Neural cell (in vitro differentiated cells): Measurements from ENCODE around the gene PADI2.

Experiments used
- EP300 ChIP-seq: fragments of 450-650 bp; conservative IDR thresholded peaks from 2 replicates; pipeline ENCODE4 v1.6.1; 2014; ENCODE audit warnings: antibody characterized with exemption, mild to moderate bottlenecking, moderate library complexity; ENCODE audit not compliant: poor library complexity, severe bottlenecking
- EZH2 ChIP-seq: fragments of 200-600, 300-800 bp; shearing (Covaris generic), sonication (generic); IDR thresholded peaks from 2 replicates; pipeline ENCODE4 v1.6.1; 2014; ENCODE audit warnings: antibody characterized with exemption, low read length, borderline replicate concordance, mild to moderate bottlenecking; ENCODE audit not compliant: insufficient read depth, poor library complexity, severe bottlenecking
- POLR2AphosphoS5 ChIP-seq: IDR thresholded peaks from 2 replicates; pipeline ENCODE4 v1.6.1; 2012
- REST ChIP-seq: IDR thresholded peaks from 2 replicates; pipeline ENCODE4 v1.6.1; 2012; ENCODE audit warnings: borderline replicate concordance
- SMC3 ChIP-seq: fragments of 450-650 bp; conservative IDR thresholded peaks from 2 replicates; pipeline ENCODE4 v1.6.1; 2014; ENCODE audit warnings: antibody characterized with exemption, mild to moderate bottlenecking, moderate library complexity; ENCODE audit not compliant: poor library complexity
- TAF1 ChIP-seq: IDR thresholded peaks from 2 replicates; pipeline ENCODE4 v1.6.1; 2012; ENCODE audit warnings: low read depth
- TF ChIP-seq, protein P1 (sequence below): fragments of 450-650 bp; IDR thresholded peaks from 2 replicates; pipeline ENCODE4 v1.5.1; 2014; ENCODE audit warnings: antibody characterized with exemption, mild to moderate bottlenecking, moderate library complexity; ENCODE audit not compliant: poor library complexity, severe bottlenecking

DNA sequence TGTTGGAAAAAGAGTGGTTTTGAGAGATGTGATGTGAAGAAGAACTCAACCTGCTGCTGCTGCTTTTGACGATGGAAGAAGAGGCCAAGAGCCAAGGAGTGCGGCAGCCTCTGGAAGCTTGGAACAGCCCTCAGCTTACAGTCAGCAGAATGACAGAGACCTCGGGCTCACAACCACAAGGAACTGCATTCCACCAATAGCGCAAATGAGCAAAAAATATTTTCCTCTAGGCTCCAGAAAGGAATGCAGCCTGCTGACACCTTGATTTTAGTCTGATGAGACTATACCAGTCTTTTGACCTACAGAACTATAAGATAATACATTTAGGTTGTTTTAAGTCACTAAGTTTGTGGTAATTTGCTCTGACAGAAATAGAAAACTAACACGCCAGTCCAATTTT lies 75.6 kb downstream of the PADI2 start:
- TF ChIP-seq POLR2AphosphoS5 (no peak), SMC3 (no peak), TAF1 (no peak), REST (no peak), EZH2 (no peak), EP300 (no peak)
- TF ChIP-seq, protein P1, sequence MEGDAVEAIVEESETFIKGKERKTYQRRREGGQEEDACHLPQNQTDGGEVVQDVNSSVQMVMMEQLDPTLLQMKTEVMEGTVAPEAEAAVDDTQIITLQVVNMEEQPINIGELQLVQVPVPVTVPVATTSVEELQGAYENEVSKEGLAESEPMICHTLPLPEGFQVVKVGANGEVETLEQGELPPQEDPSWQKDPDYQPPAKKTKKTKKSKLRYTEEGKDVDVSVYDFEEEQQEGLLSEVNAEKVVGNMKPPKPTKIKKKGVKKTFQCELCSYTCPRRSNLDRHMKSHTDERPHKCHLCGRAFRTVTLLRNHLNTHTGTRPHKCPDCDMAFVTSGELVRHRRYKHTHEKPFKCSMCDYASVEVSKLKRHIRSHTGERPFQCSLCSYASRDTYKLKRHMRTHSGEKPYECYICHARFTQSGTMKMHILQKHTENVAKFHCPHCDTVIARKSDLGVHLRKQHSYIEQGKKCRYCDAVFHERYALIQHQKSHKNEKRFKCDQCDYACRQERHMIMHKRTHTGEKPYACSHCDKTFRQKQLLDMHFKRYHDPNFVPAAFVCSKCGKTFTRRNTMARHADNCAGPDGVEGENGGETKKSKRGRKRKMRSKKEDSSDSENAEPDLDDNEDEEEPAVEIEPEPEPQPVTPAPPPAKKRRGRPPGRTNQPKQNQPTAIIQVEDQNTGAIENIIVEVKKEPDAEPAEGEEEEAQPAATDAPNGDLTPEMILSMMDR, result no peak
